Stimulated activated CD8-positive, alpha-beta memory T cell treated with anti-CD3 and anti-CD28 coated beads, Interleukin-15, amount 100 ng/mL, for 4 hours (primary cell): ENCODE data around the gene STX5.
"Not testable (repeated sequence)": the region's sequence is repeated elsewhere in the genome, so short reads cannot be mapped to it uniquely, and the experiment has no call there.

Experiments
- DNase-seq, 2 donors: peaks; one replicate each; pipeline ENCODE4 v3.0.0-alpha.2; 2020; ENCODE audit warnings: low read depth in 2 of 2

The STX5 gene, protein sequence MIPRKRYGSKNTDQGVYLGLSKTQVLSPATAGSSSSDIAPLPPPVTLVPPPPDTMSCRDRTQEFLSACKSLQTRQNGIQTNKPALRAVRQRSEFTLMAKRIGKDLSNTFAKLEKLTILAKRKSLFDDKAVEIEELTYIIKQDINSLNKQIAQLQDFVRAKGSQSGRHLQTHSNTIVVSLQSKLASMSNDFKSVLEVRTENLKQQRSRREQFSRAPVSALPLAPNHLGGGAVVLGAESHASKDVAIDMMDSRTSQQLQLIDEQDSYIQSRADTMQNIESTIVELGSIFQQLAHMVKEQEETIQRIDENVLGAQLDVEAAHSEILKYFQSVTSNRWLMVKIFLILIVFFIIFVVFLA

DNA sequence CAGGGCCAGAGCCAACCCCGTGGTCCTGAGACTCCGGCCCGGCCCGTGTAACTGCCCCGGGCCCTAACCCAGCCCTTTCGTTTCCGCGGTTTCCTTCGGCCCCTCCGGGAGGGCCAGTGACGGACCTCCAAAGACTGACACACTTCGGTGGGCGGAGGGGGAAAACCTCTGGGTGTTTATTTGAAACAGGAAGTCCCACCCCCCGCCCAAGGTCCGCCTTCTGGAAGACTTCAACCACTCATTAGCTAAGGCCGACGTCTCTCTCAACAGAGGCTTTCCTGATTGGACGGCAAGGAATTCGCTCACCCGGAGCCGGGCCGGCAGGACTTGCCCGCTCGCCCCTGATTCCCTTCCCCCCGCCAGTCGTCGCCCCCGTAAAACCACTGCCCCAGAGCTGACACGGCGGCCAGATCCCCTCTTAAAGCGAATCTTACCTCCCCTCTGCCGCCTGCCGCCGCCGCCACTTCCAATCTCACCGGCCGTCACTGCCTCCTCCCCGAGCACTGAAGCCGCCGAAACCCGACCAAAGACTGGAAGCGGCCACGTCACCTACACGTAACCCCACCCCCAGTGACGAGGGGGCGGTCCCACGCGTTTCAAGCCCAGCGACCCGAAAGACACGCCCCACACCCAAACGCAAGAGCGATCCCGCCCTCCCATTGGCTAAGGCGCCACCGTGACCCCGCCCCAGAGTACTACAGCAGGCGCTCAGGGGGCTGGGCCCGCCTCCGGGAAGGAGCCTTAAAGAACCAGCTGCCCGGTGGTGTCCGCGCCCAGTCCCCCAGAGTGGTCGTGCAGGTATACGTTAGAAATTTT, at the start of gene STX5:
Gene STX5 (minus strand): TSS at position 532 of the 816 bp plus-strand sequence. CDS start 808 bp downstream, outside the sequence.
- peak; percentile 97 to 98 for DNase-seq

DNA sequence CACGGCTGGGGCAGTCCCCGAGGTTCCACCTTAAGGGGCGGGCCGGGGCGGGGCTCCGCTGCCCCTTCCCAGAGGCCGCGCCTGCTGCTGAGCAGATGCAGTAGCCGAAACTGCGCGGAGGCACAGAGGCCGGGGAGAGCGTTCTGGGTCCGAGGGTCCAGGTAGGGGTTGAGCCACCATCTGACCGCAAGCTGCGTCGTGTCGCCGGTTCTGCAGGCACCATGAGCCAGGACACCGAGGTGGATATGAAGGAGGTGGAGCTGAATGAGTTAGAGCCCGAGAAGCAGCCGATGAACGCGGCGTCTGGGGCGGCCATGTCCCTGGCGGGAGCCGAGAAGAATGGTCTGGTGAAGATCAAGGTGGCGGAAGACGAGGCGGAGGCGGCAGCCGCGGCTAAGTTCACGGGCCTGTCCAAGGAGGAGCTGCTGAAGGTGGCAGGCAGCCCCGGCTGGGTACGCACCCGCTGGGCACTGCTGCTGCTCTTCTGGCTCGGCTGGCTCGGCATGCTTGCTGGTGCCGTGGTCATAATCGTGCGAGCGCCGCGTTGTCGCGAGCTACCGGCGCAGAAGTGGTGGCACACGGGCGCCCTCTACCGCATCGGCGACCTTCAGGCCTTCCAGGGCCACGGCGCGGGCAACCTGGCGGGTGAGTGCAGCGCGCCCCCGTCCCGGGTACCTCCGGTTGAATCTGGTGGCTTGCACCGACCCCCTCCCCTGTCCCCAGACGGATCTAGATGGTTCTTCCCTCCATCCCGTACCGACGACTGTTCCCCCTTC, 49.1 kb upstream of the STX5 start, which contains the start of gene SLC3A2:
Gene SLC3A2 (plus strand): TSS at position 94 of the 776 bp plus-strand sequence. CDS start 128 bp downstream, at position 222.
- DNase-seq: peak; percentile 83 to 84

DNA sequence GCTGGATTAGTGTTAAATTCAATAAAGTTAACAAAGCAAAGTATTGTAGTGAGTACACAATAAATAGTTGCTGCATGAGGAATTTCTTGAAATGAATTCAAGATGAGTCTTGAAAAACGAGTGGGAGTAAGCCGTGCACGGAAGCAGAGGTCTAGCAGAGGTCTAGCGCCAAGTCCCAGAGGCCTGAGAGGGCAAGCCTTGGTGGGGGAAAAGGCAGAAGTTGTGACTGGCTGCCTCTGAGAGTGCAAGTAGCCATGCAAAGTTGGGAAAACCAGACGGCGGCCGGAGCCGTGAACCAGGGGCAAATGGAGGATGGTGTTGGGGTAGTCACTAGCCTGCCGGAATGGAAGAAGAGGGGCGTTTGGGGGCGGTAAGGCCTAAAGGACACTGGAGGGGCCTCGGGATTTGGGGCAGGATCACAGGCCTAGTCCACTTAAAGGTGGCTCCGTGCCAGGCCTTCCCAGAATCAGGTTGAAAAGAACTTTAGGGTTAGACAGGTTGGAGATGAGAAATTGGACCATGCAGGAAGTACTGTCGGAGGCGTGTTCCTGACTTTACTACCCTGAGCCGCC, 48.5 kb upstream of the STX5 start:
- DNase-seq: no peak

DNA sequence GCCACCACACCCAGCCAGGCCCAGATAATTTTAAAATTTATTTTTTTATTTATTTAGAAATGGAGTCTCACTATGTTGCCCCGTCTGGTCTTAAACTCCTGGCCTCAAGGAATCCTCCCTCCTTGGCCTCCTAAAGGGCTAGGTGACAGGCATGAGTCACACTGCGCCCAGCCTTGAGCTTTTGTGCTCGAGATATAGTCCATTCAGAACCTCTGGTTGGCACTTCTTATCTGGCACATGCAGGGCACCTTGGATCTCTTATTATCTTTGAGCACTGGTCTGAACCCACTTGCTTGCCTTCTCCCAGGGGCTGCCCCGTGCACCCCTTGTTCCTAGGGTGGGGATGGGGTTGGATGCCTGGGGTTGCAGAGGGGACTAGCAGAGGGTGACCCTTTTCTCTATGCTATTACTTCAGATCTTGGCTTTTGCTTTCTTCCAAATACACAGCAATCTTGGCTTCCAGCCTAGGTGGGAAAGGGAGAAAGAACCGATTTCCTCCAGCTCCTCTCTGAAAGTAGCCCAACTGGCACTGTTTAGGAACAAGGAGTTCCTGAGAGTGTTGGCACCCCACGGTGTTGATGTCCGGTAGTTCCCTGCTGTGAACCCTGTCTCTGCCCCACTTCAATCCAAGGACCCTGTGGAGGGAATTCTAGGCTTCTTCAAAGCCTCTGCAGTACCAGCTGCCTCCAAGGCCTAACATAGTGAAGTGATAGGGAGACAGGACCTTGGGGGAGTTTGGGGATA, 47.6 kb upstream of the STX5 start:
- no peak for DNase-seq

DNA sequence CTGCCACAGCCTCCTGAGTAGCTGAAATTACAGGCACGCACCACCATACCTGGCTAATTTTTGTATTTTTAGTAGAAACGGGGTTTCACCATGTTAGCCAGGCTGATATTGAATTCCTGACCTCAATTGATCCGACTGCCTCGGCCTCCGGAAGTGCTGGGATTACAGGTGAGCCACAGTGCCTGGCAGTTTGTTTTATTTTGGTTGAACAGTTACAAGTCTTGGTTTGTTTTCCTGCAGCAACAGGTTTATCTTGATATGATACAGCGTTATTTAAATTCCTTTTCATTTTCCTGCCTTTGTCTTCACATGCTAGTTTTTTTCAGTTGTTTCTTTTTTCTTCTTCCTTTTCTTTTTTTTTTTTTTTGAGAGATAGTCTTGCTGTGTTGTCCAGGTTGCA, 44.9 kb upstream of the STX5 start:
- DNase-seq: no peak

DNA sequence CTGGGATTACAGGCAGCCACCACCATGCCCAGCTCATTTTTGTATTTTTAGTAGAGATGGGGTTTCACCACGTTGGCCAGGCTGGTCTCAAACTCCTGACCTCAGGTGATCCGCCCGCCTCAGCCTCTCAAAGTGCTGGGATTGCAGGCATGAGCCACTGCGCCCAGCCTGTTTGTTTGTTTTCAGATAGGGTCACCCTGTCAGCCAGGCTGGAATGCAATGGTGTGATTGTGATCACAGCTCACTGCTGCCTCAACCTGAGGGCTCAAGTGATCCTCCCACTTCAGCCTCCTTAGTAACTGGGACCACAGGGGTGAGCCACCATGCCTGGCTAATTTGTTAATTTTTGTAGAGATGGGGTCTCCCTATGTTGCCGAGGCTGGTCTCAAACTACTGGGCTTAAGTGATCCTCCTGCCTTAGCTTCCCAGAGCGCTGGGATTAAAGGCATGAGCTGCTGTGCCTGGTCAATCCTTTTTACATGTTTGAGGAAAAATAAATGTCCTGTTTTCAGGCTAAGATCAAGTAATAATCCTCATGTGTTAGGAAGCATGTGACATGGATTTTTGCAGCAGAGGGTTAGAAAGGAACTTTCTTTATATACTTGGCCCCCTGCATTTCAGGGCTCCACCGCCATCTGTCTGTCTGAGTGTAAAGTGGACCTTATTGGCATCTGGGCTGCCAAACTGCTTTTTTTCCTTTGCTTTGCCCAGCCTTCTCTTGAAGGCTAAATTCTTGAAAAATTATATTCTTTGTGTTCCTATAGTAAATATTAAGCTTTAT, 44.0 kb upstream of the STX5 start:
- no peak for DNase-seq

DNA sequence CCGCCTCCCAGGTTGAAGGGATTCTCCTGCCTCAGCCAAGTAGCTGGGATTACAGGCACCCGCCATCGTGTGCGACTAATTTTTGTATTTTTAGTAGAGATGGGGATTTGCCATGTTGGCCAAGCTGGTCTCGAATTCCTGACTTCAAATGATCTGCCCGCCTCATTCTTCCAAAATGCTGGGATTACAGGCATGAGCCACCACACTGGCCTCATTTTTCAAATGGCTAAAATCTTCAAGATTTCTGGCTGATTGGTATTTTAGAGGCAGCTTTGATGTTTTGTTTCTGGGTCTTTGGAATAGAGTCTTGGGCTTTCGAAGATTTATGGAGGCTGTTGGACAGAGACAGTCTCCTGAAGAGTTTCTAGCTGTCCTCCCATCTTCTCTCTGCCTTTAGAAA, 43.0 kb upstream of the STX5 start:
- no peak for DNase-seq

DNA sequence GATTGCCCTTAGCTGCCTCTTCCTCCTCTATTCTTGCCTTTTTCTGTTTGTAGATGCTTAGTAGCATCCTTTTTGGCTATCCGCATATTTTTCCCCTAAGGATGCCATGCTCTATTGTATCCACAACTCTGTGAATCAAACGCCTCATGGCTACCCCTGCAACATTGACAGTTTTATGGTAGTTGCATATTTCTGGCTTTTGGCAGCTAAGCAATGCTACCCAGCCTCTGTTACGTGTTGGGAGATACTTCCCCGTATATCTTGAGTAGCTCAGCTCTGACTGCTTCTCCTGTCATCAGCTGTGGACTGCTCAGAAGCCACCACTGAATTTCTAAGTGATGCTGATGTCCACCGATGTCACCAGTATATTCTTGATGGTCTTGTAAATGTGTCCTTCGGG, 33.8 kb upstream of the STX5 start:
- DNase-seq: no peak

DNA sequence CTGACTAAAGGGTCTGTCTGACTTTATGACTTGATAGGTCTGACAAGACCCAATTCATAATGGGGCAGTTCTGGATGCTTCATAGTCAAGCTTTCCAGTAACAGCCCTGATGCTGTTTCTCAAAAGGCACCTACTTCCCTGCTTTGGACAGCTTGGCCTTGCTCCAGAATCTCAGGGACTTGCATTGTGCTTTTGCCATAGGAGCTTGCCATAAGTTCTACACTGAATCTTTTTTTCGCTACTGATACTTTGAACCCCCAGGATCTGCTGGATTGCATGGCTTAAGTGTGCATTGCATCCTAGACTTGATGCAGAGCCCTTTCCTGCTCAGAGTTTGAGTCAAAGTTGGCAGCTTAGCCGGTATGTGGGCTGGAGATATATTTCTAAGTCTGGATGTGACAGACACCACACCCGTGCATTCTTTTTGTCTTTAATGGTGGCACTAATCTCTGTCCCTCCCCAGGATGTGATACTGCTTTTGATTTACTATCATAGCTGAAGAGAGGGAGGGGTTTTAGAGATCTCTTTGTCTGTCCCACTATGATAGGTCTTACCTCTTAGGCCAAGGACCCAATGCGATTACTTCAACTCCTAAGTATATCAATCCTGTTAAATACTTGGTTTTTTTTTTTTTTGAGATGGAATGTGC, 32.0 kb upstream of the STX5 start:
- DNase-seq: no peak

DNA sequence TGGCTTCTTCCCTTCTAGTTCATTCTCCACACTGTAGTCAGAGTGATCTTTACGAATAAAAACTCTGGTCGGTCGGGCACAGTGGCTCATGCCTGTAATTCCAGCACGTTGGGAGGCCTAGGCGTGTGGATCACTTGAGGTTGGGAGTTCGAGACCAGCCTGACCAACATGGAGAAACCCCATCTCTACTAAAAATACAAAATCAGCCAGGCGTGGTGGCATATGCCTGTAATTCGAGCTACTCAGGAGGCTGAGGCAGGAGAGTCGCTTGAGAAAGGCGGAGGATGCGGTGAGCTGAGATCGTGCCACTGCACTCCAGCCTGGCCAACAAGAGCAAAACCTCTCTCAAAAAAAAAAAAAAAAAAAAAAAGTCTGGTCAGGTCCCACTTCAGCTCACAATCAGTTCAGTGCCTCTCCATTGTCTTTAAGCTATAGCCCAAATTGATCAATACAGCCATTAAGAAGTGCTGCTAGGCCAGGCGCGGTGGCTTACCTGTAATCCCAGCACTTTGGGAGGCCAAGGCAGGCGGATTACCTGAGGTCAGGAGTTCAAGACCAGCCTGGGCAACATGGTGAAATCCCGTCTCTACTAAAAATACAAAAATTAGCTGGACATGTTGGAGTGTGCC, 29.8 kb upstream of the STX5 start:
- not testable (repeated sequence) for DNase-seq

DNA sequence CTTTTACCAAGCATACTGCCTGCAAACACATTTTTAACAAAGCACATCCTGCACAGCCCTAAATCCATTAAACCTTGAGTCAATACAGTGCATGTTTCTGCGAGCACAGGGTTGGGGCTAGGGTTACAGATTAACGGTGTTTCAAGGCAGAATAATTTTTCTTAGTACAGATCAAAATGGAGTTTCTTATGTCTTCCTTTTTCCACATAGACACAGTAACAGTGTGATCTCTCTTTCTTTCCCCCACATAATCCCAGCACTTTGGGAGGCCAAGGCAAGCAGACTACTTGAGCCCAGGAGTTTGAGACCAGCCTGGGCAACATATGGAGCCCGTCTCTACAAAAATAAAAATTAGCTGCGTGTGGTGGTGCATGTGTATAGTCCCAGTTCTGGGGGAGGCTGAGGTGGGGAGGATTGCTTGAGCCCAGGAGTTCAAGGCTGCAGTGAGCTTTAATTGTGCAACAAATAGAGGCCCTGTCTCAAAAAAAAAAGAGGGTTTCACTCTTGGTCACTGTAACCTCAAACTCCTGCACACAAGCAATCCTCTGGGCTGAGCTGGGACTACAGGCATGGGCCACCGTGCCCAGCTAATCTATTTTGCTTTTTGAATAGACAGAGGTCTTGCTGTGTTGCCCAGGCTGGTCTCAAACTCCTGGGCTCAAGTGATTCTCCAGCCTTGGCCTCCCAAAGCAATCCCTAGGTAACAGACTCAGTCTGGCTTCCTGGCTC, 29.1 kb upstream of the STX5 start:
- DNase-seq: no peak

DNA sequence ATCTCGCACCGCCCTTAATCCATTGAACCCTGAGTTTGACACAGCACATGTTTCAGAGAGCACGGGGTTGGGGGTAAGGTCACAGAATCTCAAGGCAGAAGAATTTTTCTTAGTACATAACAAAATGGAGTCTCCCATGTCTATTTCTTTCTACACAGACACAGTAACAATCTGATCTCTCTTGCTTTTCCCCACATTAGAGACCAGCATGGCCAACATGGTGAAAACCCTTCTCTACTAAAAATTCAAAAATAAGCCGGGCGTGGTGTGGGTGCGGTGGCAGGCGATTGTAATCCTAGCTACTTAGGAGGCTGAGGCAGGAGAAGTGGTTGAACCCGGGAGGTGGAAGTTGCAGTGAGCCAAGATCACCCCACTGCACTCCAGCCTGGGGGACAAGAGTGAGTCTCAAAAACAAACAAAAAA, 27.4 kb upstream of the STX5 start:
- DNase-seq: not testable (repeated sequence)

DNA sequence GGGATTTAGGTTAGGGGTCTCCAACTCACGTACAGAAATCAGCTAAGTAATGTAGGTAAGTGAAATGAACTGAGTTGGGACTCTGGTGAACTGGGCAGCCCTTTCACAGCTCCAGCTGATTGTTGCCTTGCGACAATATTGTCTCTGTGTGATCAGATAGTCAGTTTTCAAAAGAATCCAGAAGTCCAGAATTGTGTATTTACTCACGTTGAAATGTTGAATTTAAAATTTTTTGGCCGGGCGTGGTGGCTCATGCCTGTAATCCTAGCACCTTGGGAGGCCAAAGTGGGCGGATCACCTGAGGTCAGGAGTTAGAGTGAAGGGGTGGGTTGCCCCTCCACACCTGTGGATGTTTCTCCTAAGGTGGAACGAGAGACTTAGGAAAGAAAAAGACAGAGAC, 26.4 kb upstream of the STX5 start:
- DNase-seq: no peak

DNA sequence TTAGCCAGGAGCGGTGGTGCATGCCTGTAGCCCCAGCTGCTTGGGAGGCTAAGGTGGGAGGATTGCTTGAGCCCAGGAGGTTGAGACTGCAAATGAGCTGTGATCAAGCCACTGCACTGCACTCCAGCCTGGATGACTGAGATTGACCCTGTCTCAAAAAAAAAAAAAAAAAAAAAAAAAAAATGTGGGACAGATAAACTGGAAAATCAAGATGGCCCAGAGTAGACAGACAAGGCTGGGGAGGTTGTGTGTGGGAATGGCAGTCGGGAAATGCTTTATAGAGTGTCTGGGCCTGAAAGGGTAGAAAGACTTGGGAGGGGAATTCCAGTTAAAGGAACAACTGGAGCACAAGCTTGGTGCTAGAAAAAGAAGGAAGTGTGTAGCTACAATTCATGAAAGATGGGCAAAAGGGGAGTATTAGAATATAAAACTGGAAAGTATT, 25.7 kb upstream of the STX5 start:
- no peak for DNase-seq

DNA sequence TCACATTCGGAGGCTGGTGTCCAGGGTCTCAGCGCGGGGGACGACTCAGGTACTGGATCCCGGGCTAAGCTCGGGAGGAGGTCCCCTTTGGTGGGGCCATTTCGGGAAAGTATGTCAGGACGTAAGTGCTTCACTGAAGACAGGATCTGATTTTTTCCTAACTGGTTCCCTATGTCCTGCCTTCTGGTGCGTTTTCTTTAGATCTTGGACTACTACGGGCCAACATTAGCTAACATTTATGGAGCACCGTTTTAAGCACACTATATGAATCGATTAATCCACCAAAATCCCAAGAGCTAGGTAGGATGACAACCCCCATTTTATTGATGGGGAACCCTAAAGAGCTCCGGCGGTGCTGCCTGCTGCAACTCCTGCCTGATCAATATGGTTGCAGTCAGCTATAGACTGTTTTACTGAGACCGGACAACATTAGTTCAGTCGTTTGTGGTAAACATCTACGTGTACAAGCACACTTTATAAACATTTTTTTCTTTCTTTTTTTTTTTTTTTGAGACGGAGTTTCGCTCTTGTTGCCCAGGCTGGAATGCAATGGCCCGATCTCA, 24.6 kb upstream of the STX5 start:
- peak in 1 of 2 donors; percentile 5 for DNase-seq

DNA sequence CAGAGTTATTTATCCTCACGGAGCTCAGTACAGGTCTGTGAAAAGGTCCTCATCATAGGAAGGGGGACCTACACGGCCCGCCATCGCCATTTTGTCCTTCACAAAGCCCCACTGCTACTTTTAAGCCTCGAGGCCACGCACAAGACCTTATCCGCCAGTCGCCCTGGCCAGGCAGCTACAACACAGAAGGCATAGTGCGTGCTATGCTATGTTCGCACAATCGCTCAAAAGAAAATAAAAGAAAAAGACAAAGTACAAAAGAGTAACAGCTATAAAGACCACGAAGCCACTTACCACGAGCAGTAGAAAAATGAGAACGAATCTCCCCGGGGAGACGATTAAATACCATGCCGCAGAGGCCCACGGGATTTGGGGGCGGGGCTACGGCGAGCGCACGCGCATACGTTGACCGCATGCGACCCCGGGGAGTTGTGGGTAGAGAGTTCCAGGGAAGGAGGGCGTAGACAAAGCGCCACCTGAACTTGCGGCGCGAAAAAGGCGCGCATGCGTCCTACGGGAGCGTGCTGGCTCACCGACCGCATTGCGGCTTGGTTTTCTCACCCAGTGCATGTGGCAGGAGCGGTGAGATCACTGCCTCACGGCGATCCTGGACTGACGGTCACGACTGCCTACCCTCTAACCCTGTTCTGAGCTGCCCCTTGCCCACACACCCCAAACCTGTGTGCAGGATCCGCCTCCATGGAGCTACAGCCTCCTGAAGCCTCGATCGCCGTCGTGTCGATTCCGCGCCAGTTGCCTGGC, 23.9 kb upstream of the STX5 start:
- peak; percentile 96 to 97 for DNase-seq

DNA sequence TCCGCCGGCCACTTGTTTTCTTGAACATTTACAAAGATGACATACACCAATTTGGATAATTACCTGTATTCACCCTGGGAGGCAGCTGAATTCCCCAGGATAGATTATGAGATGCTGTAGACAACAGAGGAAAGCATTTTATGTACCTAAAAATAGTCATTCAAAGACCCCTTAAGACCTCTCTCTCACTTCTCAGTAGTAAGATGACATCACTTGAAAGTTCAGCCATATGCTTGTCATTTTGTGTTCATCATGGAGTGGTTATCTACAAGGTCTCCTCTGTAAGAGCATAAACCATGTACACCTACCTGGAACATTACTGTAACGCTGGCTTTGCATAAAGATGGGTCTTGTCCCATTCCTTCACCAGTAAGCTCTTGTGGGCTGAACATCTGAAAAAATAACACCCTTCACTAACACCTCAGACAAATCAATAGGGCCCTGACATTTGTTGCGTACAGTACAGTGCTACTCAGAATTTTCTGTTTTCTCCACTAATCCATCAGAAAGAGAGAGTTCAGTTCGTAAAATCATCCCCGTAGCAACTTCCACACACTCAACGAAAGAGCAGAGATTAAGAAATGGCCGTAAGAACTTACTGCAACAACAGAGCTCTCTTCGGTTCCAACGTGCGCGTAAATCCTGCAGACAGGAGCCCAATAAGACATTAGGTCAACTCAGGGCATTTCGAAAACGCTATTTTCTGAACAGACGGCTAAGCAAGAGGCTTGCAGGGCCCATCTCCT, 23.1 kb upstream of the STX5 start:
- DNase-seq: no peak
